ENCODE data around the gene KCNG4.
"Not testable (repeated sequence)": the region's sequence is repeated elsewhere in the genome, so short reads cannot be mapped to it uniquely, and the experiment has no call there.

KCNG4 gene

GRCh38 chr16:84205976-84206691 lies 33.7 kb downstream of the KCNG4 start:
- no peak for DNase-seq

GRCh38 chr16:84205123-84205522 lies 34.7 kb downstream of the KCNG4 start:
- not testable (repeated sequence) for DNase-seq

GRCh38 chr16:84204551-84204950 lies 35.3 kb downstream of the KCNG4 start:
- DNase-seq = not testable (repeated sequence)

- DNase-seq = no peak
These were observed 40.0 kb downstream of the KCNG4 start for GRCh38 chr16:84199861-84200260.

GRCh38 chr16:84199097-84199496 lies 40.7 kb downstream of the KCNG4 start:
- no peak for DNase-seq

- no peak for DNase-seq
These were observed 41.4 kb downstream of the KCNG4 start for GRCh38 chr16:84198401-84198800.

- DNase-seq = no peak
These were observed 42.2 kb downstream of the KCNG4 start for GRCh38 chr16:84197466-84198128.

GRCh38 chr16:84196727-84197394 lies 43.0 kb downstream of the KCNG4 start:
- no peak for DNase-seq

- no peak for DNase-seq
These were observed 43.7 kb downstream of the KCNG4 start for GRCh38 chr16:84196101-84196500.

- no peak for DNase-seq
These were observed 44.4 kb downstream of the KCNG4 start for GRCh38 chr16:84195201-84196093.

- no peak for DNase-seq
These were observed 45.2 kb downstream of the KCNG4 start for GRCh38 chr16:84194470-84195200.

GRCh38 chr16:84194018-84194417 lies 45.8 kb downstream of the KCNG4 start:
- DNase-seq = no peak

GRCh38 chr16:84193480-84193879 lies 46.3 kb downstream of the KCNG4 start:
- no peak for DNase-seq

GRCh38 chr16:84191466-84191865 lies 48.3 kb downstream of the KCNG4 start:
- DNase-seq = no peak

GRCh38 chr16:84190731-84191388 lies 49.0 kb downstream of the KCNG4 start, which contains the start of gene ADAD2:
Gene ADAD2, plus strand, starts transcription at chr16:84191157. Its CDS starts 74 bp downstream, at chr16:84191231.
- DNase-seq = no peak

GRCh38 chr16:84186685-84187437 lies 53.0 kb downstream of the KCNG4 start, which contains the start of gene TAF1C:
Gene TAF1C, minus strand, starts transcription at chr16:84187057. Its CDS starts 2,069 bp downstream, at chr16:84184988.
- peak; percentile 71 for DNase-seq

- DNase-seq = no peak
These were observed 55.0 kb downstream of the KCNG4 start for GRCh38 chr16:84184775-84185174.

GRCh38 chr16:84183911-84184591 lies 55.8 kb downstream of the KCNG4 start:
- DNase-seq = no peak

- DNase-seq = no peak
These were observed 56.3 kb downstream of the KCNG4 start for GRCh38 chr16:84183572-84183875.

All from NCI-H2029 (cell line).